ENCODE measurements around the gene DYNC1I2. TPM values are rescaled to one million over a fixed set of nuclear protein-coding genes. Genes with fewer than 3 reads are reported as not detected.

Gene DYNC1I2
- 97.6 TPM for total RNA-seq

GRCh38 chr2:171687287-171688128 lies at the start of gene DYNC1I2:
Gene DYNC1I2 (plus strand): TSS chr2:171687469. CDS start chr2:171690156, 2,687 bp downstream.
- DNase-seq (ENCODE audit: low spot score) = peak; percentile 91

- no peak for DNase-seq (ENCODE audit: low spot score)
Observed at GRCh38 chr2:171651667-171652415, 35.4 kb upstream of the DYNC1I2 start.

- no peak for DNase-seq (ENCODE audit: low spot score)
Observed at GRCh38 chr2:171652416-171652785, 34.9 kb upstream of the DYNC1I2 start.

- no peak for DNase-seq (ENCODE audit: low spot score)
Observed at GRCh38 chr2:171655586-171655985, 31.7 kb upstream of the DYNC1I2 start.

- DNase-seq (ENCODE audit: low spot score) = no peak
Observed at GRCh38 chr2:171667041-171667440, 20.2 kb upstream of the DYNC1I2 start.

- no peak for DNase-seq (ENCODE audit: low spot score)
Observed at GRCh38 chr2:171668183-171668582, 19.1 kb upstream of the DYNC1I2 start.

GRCh38 chr2:171669121-171669520 lies 18.1 kb upstream of the DYNC1I2 start:
- no peak for DNase-seq (ENCODE audit: low spot score)

GRCh38 chr2:171670655-171671054 lies 16.6 kb upstream of the DYNC1I2 start:
- no peak for DNase-seq (ENCODE audit: low spot score)

- DNase-seq (ENCODE audit: low spot score) = no peak
Observed at GRCh38 chr2:171671867-171672266, 15.4 kb upstream of the DYNC1I2 start.

GRCh38 chr2:171673905-171674304 lies 13.4 kb upstream of the DYNC1I2 start:
- DNase-seq (ENCODE audit: low spot score) = no peak

- DNase-seq (ENCODE audit: low spot score) = no peak
Observed at GRCh38 chr2:171675810-171676345, 11.4 kb upstream of the DYNC1I2 start.

GRCh38 chr2:171678619-171679018 lies 8.7 kb upstream of the DYNC1I2 start:
- DNase-seq (ENCODE audit: low spot score) = no peak

- no peak for DNase-seq (ENCODE audit: low spot score)
Observed at GRCh38 chr2:171688129-171688465, 828 bp downstream of the DYNC1I2 start.

- no peak for DNase-seq (ENCODE audit: low spot score)
Observed at GRCh38 chr2:171692331-171692730, 5.1 kb downstream of the DYNC1I2 start.

- no peak for DNase-seq (ENCODE audit: low spot score)
Observed at GRCh38 chr2:171702781-171703556, 15.7 kb downstream of the DYNC1I2 start.

GRCh38 chr2:171703574-171704347 lies 16.5 kb downstream of the DYNC1I2 start:
- no peak for DNase-seq (ENCODE audit: low spot score)

- no peak for DNase-seq (ENCODE audit: low spot score)
Observed at GRCh38 chr2:171706152-171706803, 19.0 kb downstream of the DYNC1I2 start.

GRCh38 chr2:171707752-171708151 lies 20.5 kb downstream of the DYNC1I2 start:
- no peak for DNase-seq (ENCODE audit: low spot score)

GRCh38 chr2:171709011-171709685 lies 21.9 kb downstream of the DYNC1I2 start:
- no peak for DNase-seq (ENCODE audit: low spot score)

- DNase-seq (ENCODE audit: low spot score) = no peak
Observed at GRCh38 chr2:171711351-171711750, 24.1 kb downstream of the DYNC1I2 start.

Data from ureter (tissue), 1 donor.